ENCODE measurements around the gene GDPD2.
"Not testable (repeated sequence)": the region's sequence is repeated elsewhere in the genome, so short reads cannot be mapped to it uniquely, and the experiment has no call there.

Gene GDPD2, protein sequence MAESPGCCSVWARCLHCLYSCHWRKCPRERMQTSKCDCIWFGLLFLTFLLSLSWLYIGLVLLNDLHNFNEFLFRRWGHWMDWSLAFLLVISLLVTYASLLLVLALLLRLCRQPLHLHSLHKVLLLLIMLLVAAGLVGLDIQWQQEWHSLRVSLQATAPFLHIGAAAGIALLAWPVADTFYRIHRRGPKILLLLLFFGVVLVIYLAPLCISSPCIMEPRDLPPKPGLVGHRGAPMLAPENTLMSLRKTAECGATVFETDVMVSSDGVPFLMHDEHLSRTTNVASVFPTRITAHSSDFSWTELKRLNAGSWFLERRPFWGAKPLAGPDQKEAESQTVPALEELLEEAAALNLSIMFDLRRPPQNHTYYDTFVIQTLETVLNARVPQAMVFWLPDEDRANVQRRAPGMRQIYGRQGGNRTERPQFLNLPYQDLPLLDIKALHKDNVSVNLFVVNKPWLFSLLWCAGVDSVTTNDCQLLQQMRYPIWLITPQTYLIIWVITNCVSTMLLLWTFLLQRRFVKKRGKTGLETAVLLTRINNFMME

DNA sequence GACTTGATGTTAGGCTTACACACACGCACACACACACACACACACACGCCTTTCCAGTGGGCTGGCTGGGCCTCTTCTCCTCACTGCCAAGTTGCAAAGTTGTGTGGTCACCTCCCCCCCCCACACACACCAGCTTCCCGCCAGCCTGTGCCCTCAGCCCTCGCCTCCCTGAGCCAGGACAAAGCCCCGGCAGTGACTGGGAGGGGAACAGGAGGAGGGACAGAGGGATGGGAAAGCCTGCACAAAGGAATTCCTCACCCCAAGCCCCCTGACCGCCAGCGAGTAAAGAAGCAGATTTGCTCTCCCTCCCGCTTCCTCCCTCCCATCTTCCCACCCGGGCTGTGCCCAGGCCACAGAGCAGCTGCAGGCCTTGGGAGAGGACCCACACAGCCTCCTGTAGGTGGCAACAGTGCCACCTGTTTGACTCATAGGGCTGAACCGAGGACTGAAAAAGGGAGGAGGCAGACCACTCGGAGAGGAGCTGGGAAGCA, at the start of gene GDPD2:
GDPD2 (plus strand) TSS at position 464 of the 491 bp plus-strand sequence. CDS start 1,671 bp downstream, outside the sequence.
- DNase-seq, result no peak

DNA sequence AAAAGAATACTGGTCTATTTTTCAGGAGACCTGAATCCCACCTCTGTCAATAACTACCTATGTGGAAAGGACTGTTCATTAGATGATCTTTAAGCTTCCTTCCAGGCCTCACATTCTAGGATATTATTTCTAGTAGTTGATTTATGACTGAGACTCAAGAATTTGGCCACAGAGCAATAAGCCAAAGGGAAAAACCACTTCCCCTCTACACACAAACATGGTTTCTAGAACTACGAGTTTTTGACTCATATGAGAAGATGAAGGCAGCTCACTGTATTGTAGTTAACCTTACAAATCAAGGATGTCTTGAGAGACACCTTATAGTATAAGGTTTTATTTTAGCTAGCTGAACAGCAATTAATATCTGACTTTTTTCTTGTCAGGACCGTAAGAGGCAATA, 36.9 kb upstream of the GDPD2 start:
- no peak for DNase-seq

DNA sequence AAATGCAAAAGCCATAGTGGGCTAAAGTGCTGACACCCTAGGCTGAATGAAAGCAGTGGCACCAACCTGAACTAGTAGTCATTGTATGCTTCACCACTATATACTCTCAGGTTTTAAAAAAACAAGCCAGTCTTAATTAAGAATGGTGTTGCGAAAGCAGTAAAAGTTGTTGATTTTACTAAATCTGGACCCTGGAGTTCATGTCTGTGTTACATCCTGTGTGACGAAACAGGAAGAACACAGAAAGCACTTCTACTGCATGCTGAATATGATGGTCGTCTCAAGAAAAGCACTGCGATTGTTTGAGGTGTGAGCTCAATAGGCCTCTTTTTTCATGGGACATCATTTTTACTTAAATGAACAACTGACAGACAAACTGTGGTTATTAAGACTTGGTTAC, 24.2 kb upstream of the GDPD2 start:
- DNase-seq, result no peak

DNA sequence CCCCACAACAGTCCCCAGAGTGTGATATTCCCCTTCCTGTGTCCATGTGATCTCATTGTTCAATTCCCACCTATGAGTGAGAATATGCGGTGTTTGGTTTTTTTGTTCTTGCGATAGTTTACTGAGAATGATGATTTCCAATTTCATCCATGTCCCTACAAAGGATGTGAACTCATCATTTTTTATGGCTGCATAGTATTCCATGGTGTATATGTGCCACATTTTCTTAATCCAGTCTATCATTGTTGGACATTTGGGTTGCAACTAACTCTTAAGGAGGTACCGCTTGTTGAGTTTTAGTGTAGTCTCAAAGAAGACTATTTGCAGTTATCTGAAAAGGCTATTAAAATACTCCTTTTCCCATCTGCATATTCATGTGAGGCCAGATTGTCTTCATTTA, 22.9 kb upstream of the GDPD2 start:
- DNase-seq, result not testable (repeated sequence)

DNA sequence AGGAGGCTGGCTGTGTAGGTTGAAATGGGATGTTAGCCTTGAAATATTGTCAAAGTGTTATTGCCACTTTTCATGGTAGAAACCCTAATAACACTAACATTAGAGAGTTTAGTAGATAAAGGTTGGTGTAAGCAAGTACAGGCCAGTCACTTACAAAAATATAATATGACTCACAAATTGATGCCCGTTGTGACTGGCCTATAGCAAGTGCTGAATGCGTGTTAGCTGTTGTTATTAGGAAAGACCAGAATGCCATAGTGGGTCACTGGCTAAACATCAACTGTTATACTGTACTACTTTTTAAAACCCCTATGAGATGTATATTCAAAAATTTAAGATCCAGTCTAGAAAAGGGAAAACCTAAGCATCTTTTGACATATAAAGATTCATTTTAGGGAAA, 20.4 kb upstream of the GDPD2 start:
- DNase-seq, result no peak

DNA sequence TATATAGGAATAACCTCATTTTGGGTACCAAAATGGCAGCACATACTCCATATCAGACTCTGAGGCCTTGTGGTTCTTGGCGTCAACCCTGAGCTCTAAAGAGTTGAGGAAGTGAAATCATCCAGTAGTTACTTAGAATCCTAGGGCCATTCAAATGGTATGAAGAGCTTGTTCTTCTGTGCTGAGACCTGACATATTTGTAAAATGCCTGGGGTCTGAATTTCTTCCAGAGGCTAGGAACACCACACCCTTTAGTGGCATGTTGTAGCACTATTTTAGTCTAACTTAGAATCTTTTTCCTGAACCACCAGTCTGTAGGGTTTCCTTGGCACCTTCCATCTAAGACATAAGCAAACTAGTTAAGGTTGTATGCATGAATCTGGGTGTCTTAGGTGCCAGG, 18.1 kb upstream of the GDPD2 start:
- no peak for DNase-seq

DNA sequence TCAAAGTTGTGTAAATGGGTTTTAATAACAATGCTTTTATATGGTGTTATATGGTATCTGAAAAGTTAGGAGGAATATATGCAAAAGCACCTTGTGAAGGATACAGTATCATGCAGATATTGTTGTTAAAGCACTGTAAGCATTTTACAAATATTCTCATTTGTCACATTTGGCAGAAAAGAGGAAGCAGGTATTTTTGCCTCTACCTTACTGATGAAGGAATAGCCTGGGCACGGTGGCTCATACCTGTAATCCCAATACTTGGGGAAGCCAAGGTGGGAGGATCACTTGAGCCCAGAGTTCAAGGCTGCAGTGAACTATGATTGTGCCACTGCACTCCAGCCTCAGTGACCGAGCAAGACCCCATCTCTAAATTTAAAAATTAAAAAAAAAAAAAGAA, 12.2 kb upstream of the GDPD2 start:
- DNase-seq, result no peak

DNA sequence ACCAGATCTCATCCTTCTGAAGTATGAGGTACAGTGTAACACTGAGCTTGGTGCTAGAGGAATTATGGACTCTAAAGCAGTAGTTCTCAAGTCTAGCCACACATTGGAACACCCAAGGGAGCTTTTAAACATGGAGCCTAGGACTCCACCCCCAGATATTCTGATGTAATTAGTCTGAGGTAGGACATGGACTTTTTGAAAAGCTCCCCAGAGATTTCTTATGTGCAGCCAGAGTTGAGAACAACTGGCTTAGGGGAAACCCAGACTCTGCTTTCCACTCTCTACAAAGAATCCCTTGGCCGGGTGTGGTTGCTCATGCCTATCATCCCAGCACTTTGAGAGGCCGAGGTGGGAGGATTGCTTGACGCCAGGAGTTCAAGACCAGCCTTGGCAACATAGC, 11.6 kb upstream of the GDPD2 start:
- no peak for DNase-seq

DNA sequence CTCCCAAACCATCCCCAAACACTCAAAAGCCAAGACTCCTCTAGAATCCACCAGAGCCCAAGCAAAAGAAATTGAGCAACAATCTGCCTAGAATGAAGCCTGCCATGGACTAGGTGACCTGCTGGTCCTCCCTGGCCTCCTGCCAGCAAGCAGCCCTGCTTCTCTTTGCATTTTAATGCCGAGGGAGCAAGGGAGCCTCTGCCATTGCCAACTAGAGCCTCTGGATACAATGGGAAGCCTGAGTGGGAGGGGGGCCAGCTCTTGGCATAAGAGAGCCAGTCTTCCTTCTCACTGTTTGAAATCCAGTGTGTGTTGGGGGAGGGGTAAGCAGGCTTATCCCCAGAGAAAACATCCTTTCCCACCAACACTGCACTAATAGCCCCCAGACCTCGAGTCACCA, 1.5 kb upstream of the GDPD2 start:
- no peak for DNase-seq

DNA sequence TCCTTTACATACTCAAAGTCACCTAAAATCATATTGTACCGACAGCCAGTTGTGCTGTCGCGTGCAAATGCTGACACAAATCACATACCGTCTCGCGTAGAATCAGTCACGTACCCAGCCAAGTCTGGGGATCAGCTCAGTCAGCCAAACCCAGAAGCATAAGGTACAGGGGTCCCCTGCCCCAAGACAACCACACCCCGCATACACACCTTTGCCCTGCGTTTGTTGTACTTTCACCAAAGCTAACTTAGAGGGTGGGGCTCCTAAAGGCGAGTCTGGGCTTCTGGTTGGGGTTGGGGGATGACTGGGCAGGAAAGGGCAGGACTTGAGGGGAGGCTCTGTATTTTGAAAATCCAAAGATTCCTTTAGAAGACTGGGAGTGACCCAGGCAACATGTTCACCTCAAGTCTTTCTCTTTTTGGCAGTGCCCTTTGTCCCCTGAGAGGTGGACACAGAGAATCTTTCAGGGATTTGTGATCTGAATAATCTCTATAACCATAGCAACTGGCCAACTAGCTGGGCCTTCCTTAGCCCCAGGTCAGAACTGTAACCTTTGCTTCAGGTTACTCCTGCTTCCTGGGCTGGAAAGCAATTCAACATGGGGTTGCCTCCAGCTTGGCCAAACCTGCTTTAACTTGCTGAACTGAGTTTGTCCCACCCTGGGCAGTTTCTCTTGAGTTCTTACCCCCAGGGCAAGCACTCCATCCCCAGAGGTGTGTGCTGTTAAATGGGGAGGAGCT, 992 bp downstream of the GDPD2 start:
- DNase-seq, result no peak

DNA sequence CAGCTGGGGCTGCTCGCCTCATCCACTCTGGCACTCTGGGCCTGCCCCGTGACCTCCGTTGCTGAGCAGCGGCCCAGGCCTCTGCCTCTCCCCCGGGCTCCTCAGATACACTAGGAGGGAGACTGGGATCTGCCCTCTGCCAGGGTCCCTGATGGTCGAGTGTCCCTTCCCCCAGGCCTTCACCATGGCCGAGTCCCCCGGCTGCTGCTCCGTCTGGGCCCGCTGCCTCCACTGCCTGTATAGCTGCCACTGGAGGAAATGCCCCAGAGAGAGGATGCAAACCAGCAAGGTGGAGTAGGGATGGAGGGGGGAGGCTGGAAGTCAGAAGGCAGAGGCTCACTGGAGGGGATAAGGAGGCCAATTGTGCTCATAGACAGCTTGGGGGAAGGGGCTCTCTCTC, 1.7 kb downstream of the GDPD2 start:
- no peak for DNase-seq

DNA sequence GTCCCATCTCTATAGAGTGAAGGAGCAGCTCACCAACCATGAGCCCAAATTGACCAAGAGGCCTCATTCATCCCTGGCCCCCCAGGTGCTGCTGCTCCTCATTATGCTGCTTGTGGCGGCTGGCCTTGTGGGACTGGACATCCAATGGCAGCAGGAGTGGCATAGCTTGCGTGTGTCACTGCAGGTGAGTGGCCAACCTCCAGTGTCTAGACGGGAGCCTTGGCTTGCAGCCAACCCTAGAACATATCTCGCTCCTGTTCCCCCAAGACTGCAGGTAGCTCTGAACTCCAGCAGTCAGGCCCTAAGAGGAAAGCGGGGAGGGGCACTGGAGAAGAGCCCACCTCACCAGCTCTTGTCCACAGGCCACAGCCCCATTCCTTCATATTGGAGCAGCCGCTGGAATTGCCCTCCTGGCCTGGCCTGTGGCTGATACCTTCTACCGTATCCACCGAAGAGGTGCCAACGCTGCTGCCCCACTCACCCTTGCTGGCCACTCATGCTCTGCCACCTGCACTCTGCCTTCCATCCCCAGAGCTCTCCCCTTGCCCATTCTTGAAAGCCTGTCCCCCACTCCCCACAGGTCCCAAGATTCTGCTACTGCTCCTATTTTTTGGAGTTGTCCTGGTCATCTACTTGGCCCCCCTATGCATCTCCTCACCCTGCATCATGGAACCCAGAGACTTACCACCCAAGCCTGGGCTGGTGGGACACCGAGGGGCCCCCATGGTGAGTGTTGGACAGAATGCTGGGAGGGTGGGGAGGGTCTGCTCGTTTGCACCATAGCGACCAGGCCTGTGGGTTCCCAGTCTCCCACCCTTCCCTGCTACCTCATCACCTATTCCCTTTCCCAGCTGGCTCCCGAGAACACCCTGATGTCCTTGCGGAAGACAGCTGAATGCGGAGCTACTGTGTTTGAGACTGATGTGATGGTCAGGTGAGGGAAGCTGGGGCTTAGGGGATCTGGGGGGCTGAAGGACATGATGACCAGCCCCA, 3.5 kb downstream of the GDPD2 start:
- no peak for DNase-seq

DNA sequence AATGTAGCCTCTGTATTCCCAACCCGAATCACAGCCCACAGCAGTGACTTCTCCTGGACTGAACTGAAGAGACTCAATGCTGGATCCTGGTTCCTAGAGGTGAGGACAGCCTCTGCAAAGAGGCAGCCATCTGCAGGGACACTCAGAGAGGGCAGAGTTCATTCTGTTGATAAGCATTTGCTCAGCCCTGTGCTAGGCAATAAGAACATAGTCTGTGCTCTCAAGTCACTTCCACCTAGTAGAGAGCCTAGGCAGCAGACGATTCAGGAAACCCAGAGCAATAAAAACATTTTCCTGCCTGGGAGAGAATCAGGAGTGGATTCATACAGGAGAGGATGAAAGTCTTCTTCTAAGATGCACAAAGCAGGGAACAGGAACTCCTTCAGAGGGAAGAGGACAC, 4.3 kb downstream of the GDPD2 start:
- DNase-seq, result no peak

DNA sequence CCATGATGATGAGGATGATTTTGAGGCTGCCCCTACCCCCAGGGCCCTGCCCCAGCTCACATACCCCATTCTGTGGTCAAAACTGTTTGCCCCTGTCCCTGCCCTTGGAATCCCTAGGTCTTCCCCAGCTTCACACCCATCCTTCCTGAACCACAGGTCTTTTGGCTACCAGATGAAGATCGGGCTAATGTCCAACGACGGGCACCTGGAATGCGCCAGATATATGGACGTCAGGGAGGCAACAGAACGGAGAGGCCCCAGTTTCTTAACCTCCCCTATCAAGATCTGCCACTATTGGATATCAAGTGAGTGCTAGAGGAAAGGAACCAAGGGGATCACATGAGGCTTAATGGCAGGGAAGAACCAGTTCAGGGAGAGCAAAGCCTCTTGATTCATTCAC, 6.6 kb downstream of the GDPD2 start:
- no peak for DNase-seq

DNA sequence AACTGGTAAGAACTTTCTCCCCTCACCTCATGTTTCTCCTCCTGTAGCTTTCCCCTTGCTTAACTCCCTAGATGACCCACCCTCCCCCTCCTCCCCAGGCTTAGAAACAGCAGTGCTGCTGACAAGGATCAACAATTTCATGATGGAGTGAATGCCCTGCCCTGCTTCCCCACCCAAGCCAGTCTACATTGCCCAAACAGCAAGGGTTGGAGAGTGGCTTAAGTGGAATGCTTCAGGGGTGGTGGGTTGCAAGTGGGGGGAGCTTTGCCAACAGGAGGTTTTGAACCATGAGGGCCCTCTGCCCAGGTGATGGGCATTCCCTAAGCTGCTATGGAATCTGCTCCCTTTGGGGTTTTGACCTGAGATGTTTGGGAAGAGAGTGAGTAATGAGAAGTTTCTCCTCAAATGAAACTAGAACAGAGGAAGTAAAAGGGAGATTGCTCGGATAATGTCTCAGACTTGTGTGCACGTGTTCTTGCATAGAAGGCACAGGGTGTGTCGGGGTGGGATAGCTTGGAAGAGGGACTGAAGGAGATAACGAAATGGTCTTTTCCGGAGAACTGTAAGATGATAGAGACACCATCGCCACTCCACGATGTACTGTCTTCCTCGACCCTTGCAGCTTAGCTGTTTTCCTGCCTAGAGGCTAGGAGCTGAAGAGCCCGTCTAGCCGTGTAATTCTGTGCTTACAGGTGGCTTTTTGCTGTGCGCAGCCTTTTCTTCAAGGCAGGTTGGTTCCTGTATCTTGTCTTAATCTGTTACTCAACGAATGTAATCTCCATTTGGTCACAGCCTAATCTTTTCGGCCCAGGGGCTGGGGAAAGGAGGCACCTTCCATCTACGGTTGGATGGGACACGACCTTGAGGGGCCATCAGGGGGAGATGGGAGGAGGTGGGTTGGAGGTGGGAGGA, 10.1 kb downstream of the GDPD2 start:
- no peak for DNase-seq

DNA sequence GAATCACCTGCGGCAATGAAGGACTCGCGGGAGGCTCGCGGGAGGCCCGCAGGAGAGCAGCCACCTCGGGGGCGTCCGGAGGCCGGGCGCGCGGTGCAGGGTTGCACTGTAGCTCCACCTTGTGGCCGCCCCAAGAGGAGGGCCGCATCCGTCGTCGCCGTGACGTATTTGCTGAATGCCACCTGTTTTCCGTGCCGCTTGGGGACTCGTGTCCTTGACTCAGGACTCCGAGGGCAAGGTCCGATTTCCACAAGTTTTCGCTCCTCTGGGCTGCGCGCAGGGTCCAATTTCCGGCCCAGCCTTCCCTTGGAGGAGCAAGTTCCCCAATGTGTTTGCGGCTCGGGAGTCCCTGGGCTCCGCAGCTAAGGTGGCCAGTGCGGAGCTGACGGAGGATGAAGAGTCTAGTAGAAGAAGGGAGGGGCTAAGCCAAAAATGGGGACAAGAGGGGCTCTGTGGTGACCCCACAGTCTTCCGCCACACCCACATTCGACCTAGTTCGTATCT, 10.8 kb downstream of the GDPD2 start:
- DNase-seq, result peak; percentile 83

DNA sequence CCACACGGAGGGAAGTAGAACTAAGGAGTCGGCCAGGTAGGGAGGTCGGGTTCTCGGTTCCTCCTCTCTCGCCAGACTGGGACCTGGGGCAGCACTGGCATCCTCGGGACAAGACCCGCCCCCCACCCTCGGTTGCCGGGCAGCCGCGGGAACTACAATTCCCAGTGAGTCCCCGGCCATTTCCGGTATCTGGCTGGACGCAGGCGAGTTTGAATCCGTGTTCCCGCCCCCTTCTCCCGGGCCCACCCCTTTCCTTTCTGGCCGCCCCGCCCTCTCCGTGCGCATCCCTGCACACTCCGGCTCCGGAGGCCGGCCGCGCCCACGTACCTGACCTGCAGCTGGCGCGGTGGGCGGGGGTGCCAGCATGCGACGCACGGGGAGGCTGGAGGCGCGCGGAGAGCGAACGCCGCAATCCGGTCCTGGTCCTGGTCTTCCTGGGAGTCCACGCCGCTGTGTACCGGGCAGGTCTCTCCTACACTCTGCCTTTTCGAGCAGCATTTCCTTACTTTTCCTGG, 11.3 kb downstream of the GDPD2 start:
- DNase-seq, result peak; percentile 78

DNA sequence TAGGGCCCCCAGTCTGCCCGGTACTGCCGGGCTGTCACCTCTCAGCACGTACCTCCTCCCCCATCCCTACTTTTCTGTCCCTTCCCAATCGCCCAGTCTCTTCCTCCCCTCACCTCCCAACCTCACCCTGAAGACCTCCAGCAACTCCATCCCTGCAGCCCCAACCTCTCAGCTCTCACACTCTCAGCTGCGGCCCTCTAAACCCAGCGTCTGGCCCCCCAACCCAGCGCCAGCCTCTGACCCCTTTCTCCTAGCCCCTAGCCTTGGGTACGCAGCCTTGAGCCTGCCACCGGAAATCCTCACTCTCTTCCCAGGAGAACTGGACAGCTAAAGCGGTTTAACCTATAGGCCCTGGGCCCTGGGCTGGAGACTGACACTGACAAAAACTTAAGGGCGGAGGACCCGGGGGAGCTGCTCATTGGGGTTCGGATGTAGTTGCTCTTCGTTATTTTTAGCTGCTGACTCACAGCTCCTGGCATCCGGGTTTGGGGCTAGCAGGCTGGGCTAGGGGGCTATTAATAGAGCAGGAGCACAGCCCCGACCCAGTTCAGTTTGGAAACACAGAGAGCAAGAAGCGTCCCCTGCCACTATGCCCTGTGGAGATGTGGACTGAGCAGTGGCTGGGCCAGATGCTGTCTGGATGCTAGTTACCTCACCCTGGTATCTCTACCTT, 11.9 kb downstream of the GDPD2 start:
- DNase-seq, result no peak

DNA sequence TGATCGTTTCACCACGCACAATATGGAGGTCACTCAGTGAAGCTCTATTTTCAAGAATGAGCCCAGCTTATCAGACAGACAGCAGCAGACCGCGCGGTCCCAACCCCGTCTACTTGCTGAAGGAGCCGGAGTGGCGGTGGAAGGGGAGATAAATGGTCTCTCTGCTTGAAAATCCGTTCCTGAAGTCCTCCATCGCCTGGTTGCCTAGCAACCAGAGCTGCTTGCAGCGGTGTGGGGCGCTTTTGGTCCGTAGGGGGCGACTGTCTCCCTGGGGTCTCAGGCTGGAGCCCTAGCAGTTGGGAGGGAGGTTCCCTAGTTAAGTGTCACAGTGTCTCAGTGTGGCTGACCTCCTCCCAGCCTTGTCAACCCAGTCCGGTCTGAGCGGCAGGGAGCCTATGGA, 13.2 kb downstream of the GDPD2 start:
- no peak for DNase-seq

DNA sequence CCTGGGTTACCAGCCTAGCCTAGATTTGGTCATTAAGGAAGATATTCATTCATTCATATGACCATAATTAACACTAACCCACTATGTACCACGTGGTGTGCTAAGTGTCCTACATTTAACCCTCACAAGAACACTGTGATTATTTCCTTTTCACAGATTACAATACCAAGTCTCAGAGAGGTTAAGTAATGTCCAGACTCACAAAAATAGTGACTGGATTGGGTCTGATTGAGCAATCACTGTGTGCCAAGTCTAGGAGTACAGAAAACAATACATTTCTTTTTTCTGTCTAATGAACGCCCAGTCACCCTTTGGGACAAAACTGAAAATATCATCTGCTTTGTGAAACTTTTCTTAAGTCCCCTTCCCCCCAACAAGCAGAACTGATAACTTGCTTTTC, 13.9 kb downstream of the GDPD2 start:
- DNase-seq, result no peak

Measured in activated CD8-positive, alpha-beta memory T cell treated with anti-CD3 and anti-CD28 coated beads, Interleukin-2, amount 50 U/mL, for 48 hours (primary cell).